Measurements from ENCODE around the gene CA5A. TPM values are rescaled to one million over a fixed set of nuclear protein-coding genes. Genes with fewer than 3 reads are reported as not detected.
A peak's percentile ranks its signal among the peaks of the same experiment; 100 is the strongest.

CA5A gene
- total and polyA plus RNA-seq, 2 of the 13 experiments (the other 11 are each of a cell fraction or from before 2014, with no cell fraction given): 66.8 to 106 TPM

DNA sequence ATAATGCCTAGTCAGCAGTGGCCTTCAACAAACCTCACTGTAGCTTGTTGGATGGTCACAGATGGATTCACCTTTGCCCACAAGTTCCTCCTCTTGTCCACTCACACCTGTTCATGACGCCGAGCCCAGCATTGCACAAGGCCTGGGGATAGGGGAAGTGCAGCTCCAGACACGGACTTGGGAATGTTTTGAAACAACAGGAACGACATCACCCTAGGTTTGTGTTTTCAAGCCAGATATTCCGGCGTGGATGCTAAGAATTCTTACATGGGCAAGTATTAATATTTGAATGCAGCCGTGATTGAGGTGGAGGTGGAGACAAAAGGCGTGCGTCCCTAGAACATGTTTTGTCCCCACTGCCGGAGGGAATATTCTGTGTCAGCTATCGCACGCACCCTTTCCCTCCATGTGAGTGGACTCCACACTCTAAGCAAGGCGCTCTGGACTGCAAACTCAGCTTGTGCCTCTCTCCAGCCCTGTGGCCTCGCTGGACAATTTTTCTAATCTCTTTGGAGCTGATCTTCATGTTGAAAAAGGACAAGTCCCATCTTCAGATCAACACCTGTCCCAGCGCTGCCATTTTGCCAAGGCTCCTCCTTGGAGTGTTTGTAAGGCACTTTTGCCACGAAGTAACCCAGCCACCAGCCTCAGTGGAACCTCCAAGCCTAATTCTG is 12.9 kb upstream of the CA5A start (continued):
- TF ChIP-seq MIXL1 (CRISPR knock-in tag; IDR thresholded peaks at IDR 0.05): peak; percentile 33; the same call in 1 of the 2 replicates
- TF ChIP-seq MED1 (CRISPR knock-in tag; IDR thresholded peaks at IDR 0.05): peak; percentile 52
- TF ChIP-seq PPARG (CRISPR knock-in tag; conservative IDR thresholded peaks at IDR 0.05): 0 out of 2 replicates have a peak, but pooled peaks have one; percentile 26
- no peak for TF ChIP-seq MED13 (CRISPR knock-in tag; IDR thresholded peaks at IDR 0.05)
- peak; percentile 77 for TF ChIP-seq BORCS8-MEF2B (CRISPR knock-in tag; IDR thresholded peaks at IDR 0.05)
- TF ChIP-seq ZFP36L1 (CRISPR knock-in tag; IDR thresholded peaks at IDR 0.05): no peak
- TF ChIP-seq ZNF772 (CRISPR knock-in tag; IDR thresholded peaks at IDR 0.05): peak; percentile 63; the same call in 1 of the 2 replicates
- TF ChIP-seq, protein P1, sequence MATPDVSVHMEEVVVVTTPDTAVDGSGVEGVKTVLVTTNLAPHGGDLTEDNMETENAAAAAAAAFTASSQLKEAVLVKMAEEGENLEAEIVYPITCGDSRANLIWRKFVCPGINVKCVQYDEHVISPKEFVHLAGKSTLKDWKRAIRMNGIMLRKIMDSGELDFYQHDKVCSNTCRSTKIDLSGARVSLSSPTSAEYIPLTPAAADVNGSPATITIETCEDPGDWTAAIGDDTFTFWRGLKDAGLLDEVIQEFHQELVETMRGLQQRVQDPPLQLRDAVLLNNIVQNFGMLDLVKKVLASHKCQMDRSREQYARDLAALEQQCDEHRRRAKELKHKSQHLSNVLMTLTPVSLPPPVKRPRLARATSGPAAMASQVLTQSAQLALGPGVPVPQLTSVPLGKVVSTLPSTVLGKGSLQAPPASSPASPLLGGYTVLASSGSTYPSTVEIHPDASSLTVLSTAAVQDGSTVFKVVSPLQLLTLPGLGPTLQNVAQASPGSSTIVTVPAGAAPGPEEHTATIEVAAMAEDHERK (CRISPR knock-in tag; IDR thresholded peaks at IDR 0.05; ENCODE audit: low read depth): no peak; the same call in 1 of the 2 replicates
- TF ChIP-seq, protein P2, sequence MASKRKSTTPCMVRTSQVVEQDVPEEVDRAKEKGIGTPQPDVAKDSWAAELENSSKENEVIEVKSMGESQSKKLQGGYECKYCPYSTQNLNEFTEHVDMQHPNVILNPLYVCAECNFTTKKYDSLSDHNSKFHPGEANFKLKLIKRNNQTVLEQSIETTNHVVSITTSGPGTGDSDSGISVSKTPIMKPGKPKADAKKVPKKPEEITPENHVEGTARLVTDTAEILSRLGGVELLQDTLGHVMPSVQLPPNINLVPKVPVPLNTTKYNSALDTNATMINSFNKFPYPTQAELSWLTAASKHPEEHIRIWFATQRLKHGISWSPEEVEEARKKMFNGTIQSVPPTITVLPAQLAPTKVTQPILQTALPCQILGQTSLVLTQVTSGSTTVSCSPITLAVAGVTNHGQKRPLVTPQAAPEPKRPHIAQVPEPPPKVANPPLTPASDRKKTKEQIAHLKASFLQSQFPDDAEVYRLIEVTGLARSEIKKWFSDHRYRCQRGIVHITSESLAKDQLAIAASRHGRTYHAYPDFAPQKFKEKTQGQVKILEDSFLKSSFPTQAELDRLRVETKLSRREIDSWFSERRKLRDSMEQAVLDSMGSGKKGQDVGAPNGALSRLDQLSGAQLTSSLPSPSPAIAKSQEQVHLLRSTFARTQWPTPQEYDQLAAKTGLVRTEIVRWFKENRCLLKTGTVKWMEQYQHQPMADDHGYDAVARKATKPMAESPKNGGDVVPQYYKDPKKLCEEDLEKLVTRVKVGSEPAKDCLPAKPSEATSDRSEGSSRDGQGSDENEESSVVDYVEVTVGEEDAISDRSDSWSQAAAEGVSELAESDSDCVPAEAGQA (IDR thresholded peaks at IDR 0.05; ENCODE audit: low read depth): no peak
- TF ChIP-seq, protein P2 (CRISPR knock-in tag; IDR thresholded peaks at IDR 0.05; ENCODE audit: borderline replicate concordance): no peak
- TF ChIP-seq, protein P3, sequence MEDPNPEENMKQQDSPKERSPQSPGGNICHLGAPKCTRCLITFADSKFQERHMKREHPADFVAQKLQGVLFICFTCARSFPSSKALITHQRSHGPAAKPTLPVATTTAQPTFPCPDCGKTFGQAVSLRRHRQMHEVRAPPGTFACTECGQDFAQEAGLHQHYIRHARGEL (CRISPR knock-in tag; IDR thresholded peaks at IDR 0.05): 0 out of 2 replicates have a peak, but pooled peaks have one; percentile 20
- 0 out of 2 replicates have a peak, but pooled peaks have one; percentile 3 for TF ChIP-seq ZNF7 (CRISPR knock-in tag; IDR thresholded peaks at IDR 0.05)
- TF ChIP-seq, protein P4, sequence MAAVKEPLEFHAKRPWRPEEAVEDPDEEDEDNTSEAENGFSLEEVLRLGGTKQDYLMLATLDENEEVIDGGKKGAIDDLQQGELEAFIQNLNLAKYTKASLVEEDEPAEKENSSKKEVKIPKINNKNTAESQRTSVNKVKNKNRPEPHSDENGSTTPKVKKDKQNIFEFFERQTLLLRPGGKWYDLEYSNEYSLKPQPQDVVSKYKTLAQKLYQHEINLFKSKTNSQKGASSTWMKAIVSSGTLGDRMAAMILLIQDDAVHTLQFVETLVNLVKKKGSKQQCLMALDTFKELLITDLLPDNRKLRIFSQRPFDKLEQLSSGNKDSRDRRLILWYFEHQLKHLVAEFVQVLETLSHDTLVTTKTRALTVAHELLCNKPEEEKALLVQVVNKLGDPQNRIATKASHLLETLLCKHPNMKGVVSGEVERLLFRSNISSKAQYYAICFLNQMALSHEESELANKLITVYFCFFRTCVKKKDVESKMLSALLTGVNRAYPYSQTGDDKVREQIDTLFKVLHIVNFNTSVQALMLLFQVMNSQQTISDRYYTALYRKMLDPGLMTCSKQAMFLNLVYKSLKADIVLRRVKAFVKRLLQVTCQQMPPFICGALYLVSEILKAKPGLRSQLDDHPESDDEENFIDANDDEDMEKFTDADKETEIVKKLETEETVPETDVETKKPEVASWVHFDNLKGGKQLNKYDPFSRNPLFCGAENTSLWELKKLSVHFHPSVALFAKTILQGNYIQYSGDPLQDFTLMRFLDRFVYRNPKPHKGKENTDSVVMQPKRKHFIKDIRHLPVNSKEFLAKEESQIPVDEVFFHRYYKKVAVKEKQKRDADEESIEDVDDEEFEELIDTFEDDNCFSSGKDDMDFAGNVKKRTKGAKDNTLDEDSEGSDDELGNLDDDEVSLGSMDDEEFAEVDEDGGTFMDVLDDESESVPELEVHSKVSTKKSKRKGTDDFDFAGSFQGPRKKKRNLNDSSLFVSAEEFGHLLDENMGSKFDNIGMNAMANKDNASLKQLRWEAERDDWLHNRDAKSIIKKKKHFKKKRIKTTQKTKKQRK (IDR thresholded peaks at IDR 0.05; ENCODE audit: low read length): no peak
- no peak for TF ChIP-seq GTF3A (CRISPR knock-in tag; conservative IDR thresholded peaks at IDR 0.05)
- TF ChIP-seq, protein P5, sequence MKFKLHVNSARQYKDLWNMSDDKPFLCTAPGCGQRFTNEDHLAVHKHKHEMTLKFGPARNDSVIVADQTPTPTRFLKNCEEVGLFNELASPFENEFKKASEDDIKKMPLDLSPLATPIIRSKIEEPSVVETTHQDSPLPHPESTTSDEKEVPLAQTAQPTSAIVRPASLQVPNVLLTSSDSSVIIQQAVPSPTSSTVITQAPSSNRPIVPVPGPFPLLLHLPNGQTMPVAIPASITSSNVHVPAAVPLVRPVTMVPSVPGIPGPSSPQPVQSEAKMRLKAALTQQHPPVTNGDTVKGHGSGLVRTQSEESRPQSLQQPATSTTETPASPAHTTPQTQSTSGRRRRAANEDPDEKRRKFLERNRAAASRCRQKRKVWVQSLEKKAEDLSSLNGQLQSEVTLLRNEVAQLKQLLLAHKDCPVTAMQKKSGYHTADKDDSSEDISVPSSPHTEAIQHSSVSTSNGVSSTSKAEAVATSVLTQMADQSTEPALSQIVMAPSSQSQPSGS (CRISPR knock-in tag; IDR thresholded peaks at IDR 0.05): 0 out of 2 replicates have a peak, but pooled peaks have one; percentile 20
